GM10847 (cell line): ENCODE measurements around the gene C6orf15.

Source experiments
- POLR2A ChIP-seq: IDR thresholded peaks from 2 replicates; pipeline ENCODE4 v1.6.1; 2011; ENCODE audit not compliant: insufficient read length; ENCODE audit errors: extremely low read depth

Gene C6orf15

DNA sequence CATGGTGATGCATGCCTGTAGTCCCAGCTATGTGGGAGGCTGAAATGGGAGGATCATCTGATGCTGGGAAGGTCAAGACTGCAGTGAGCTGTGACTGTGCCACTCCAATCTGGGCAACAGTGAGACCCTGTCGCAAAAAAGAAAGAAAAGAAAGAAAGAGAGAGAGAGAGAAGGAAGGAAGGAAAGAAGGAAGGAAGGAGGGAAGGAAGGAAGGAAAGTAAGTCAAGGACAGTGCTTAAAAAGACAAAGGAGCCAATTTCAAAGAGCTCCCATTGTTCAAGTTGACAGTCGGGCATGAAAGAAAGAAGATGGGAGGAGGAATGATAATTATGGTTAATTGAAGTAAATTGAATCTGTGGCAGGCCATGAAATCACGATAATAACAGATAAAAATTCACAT lies 16.2 kb downstream of the C6orf15 start:
- no peak for TF ChIP-seq POLR2A

GRCh38 chr6:31094389-31094881 lies 17.9 kb downstream of the C6orf15 start:
- TF ChIP-seq POLR2A: no peak

DNA sequence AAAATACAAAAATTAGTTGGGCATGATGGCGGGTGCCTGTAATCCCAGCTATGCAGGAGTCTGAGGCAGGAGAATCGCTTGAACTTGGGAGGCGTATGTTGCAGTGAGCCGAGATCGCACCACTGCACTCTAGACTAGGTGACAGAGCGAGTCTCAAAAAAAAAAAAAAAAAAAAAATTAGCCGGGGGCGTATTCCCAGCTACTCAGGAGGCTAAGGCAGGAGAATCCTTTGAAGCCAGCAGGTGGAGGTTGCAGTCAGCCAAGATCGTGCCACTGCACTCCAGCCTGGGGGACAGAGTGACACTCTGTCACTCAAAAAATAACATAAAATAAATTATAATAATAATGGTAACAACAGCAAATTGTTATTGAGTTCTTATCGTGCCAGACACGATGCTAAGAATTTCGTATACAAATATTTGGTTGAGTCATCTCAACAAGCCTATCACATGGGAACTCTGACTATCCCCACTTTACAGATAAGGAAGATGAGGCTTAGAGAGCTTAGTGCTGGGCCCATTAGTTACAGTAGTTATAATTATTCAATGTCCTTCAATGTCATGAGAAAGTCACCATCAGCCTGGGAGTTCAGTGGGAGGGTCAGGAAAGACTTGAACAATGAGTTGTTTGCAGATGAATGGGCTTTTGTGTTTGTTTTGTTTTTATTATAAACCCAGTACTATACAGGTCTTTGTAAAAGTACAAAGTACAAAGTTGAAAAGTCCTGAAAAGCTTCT lies 19.4 kb downstream of the C6orf15 start:
- no peak for TF ChIP-seq POLR2A

DNA sequence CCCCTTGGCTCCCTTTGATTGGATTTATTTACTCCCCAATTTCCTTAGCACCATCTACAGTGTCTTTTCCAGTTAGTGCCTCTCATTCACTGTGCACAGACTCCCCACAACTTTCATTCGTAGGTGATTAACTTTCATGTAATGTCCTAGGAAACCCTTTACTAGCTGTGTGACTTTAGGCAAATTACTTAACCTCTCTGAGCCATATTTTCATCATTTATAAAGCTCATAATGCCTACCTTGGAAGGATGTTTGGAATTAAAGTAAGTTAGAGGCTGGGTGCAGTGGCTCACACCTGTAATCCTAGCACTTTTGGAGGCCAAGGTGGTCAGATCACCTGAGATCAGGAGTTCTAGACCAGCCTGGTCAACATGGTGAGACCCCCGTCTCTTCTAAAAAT lies 20.1 kb downstream of the C6orf15 start:
- TF ChIP-seq POLR2A: no peak

DNA sequence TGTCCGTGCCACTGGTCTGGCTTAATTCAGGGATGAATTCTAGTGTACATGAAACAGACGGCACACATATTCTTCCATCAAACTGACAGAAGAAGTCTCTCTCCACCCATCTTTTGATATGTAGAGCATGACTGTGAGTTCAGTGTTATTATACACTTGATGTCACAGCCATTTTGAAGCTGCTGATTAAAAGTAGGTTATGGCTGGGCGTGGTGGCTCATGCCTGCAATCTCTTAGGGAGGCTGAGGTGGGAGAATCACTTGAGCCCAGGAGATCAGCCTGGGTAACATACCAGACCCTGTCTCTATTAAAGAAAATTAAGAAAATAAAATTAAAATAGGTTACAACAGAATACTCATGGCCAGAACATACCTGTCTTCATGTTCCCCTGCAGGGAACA lies 20.7 kb downstream of the C6orf15 start:
- no peak for TF ChIP-seq POLR2A

DNA sequence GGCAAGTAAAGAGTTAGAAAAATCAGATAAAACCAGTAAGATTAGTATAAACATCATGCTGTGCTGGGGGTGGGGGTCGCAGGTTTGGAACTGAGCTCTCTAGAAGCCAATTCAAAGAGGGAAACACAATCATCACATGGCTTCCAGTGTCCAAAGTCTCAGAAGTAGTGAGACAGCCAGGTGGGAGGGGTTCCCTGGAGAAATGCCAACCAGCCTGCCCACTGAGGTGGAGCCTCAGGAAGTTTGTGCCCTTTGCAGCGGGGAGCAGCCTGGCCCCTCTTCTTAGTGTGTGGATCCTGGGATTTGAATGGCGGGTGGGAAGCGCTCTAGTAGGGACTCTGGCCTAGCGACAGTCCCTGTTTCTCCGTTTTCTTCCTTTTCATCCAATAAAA lies 21.4 kb downstream of the C6orf15 start:
- TF ChIP-seq POLR2A: no peak

DNA sequence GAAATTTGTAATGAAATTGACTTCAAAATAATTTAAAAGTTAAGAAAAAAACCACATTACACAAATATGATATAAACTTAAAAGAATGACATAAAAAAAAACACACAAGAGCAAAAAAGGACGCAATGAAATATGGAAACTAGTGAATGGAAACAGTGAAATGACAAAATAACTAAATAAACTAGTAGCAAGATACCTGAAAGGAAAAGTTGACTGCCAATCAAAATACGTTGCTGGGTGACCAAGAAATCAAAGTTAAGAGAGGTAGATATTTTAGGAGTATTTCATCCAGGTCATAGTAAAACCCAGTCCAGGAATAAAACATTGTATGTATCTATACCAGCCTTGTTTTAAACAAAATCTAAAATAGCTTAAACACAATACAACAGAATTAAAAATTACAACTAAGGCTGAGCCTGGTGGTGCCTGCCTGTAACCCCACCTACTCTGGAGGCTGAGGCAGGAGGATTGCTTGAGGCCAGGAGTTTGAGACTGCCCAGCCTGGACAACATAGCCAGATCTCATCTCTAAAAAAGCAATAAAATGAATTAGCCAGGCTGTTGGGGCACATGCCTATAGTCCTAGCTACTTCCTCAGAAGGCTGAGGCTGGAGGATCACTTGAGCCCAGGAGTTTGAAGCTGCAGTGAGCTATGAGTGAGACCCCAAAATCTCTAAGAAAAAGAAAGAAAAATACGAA lies 22.0 kb downstream of the C6orf15 start:
- TF ChIP-seq POLR2A: no peak

DNA sequence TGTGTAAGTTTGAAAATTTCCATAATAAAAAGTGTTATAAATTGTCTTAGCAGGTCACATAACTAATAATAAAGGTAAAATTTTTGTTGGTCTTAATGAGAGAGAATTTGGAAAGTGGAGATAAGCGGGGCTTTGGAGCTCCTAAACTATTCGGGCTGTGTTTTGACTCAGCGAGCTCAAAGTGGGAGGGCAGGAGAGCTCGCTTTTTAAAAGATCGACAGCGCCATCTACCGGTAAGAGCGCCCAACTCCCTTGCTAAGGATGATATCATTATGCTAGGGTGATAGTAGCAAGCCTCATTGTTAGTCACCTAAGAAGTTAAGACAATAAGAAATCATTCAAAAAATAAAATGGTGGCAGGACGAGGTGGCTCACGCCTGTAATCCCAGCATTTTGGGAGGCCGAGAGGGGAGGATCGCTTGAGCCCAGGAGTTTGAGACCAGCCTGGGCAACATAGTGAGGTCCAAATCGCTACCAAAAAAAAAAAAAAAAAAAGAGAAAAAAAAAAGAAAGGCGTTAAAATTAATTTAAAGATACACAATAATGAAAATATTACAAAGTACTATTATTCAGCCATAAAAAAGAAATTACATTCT lies 24.8 kb downstream of the C6orf15 start:
- no peak for TF ChIP-seq POLR2A

DNA sequence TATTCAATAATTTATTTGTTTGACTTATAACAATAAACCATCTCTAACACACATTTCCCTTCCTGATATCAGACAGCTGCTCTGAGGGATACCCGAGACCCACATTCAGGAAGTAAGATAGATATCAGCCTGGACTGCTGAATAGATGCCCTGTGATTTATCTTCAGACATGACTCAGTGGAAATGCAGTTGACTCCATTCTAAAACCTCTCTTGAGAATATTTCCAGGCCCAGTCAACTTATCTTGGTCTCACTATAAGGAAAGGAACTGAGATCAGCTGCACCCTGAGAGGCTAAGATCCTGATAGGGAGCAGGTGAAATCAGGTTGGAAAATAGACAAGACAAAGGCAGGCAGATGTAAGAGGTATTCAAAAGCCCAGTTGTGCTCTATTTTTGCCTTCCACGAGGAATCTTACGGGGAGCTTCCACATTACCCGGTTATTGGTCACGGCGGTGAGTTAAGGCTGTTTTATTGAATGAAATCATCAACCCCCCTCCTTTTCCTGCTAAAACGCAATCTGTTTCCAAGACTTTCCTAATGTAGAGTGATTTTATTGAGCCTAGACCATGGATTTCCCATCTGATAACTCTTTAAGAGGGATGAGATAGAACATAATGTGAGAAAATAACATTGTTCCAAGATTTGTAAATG lies 25.5 kb downstream of the C6orf15 start:
- no peak for TF ChIP-seq POLR2A

DNA sequence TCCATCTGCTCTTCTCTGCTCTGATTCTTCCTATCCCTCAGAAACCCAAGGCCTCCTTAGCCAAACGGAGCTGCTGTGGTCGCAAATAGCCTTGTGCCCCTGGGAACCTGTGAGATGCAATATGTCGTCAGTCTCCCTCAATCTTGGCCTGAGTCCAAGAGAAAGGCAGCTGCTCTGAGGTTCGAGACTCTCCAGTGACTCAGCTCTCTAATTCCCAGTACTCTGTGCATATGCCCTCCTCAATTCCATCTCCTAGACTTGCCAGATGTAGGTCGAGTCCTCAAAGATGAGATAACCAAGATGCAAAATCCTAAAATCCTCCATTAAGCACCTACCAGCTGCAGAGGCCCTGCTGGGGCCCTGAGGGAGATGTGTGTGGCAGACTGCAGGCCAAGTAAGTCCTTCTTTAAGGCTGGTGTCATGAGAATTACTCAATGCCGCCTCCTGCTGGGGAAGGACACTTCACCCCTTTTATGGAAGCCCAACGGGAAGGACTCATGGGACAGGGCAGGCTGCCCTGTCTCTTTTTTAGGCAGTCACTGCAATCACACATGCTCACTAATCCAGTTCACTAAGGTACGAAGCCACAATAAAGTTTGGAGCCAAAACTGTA lies 28.5 kb downstream of the C6orf15 start:
- no peak for TF ChIP-seq POLR2A

- no peak for TF ChIP-seq POLR2A
These were observed 30.5 kb downstream of the C6orf15 start for GRCh38 chr6:31081872-31082271.

DNA sequence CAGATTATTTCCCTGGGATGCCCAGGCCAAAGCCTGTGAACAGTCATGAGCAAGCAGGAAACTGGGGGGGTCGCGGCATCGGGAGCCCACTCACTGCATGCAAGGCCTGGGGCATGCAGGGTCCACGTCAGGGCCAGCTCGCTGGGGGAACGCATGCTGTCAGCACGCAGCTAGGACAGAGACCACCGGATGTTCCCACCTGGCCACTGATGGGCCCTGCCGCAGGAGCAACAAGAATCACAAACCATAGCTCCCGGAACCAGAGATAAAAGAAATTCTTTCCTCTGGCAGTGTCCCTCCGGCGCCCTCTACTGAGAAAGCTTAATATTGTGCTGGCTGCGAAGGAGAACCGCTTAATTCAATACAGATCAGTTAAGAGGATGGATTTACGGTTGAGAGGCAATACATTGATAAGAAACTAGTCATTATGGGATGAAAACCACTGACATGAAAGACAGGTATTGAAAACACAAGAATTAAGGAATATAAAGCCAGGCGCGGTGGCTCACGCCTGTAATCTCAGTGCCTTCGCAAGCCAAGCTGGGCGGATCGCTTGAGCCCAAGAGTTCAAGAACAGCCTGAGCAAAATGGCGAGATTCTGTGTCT lies 32.6 kb downstream of the C6orf15 start:
- no peak for TF ChIP-seq POLR2A

- no peak for TF ChIP-seq POLR2A
These were observed 35.8 kb downstream of the C6orf15 start for GRCh38 chr6:31076611-31077010.

DNA sequence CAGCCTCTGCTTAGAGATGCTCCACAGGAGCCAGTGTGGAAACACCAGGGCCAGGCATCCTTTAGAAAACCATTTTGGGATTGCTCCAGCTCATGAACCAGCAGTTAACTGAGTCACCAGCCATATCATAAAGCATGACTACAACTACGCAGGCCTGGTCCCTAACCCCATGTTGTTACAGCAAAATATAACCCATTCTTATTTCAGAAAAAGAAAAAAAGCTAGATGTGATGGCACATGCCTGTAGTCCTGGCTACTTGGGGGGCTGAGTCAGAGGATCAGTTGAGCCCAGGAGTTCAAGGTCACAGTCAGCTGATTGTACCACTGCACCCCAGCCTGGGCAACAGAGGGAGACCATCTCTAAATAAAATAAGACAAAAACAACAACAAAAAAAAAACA lies 36.8 kb downstream of the C6orf15 start:
- no peak for TF ChIP-seq POLR2A

- TF ChIP-seq POLR2A: no peak
These were observed 38.0 kb downstream of the C6orf15 start for GRCh38 chr6:31074401-31074800.

- TF ChIP-seq POLR2A: no peak
These were observed 41.6 kb downstream of the C6orf15 start for GRCh38 chr6:31070711-31071197.
